ENCODE results near the gene ARID4B. TPM values are rescaled to one million over a fixed set of nuclear protein-coding genes. Genes with fewer than 3 reads are reported as not detected.

Gene ARID4B
- total RNA-seq, 1 experiment from 2014 or later: 48.7 TPM

- CTCF ChIA-PET: interaction anchor here (0.7 to 6.5 kb wide), 14 partner anchors 8 to 110 kb away, joined by 3 to 61 read pairs (median 3); partner anchors contain the start of gene TBCE
- intact Hi-C loops (cut with micrococcal nuclease): loop anchor here (1.0 to 5.0 kb wide), 4 partner anchors 86 to 227 kb away; partner anchors contain the start of gene RBM34
- Mint-ChIP-seq H3K4me1 (ENCODE audit: insufficient read depth, unreplicated experiment) (peaks cover 23% of the 10 kb centered on the region), H3K27me3 (ENCODE audit: insufficient read depth, unreplicated experiment) (no peaks in the 10 kb centered on the region), H3K36me3 (ENCODE audit: insufficient read depth, unreplicated experiment) (peaks cover 21% of the 10 kb centered on the region), H3K9me3 (ENCODE audit: unreplicated experiment) (no peaks in the 10 kb centered on the region), H3K27ac (ENCODE audit: low read depth, unreplicated experiment) (no peak overlapping the region), H3K4me3 (ENCODE audit: unreplicated experiment) (no peak overlapping the region)
- no TSS peak for BruUV-seq (replicated peaks)
- POLR2A ChIA-PET: interaction anchor here (0.6 to 9.2 kb wide), 40 partner anchors 12 to 972 kb away, joined by 3 to 193 read pairs (median 5); partner anchors contain the start of genes B3GALNT2, RBM34, TBCE and TOMM20
- TF ChIP-seq, protein P1, sequence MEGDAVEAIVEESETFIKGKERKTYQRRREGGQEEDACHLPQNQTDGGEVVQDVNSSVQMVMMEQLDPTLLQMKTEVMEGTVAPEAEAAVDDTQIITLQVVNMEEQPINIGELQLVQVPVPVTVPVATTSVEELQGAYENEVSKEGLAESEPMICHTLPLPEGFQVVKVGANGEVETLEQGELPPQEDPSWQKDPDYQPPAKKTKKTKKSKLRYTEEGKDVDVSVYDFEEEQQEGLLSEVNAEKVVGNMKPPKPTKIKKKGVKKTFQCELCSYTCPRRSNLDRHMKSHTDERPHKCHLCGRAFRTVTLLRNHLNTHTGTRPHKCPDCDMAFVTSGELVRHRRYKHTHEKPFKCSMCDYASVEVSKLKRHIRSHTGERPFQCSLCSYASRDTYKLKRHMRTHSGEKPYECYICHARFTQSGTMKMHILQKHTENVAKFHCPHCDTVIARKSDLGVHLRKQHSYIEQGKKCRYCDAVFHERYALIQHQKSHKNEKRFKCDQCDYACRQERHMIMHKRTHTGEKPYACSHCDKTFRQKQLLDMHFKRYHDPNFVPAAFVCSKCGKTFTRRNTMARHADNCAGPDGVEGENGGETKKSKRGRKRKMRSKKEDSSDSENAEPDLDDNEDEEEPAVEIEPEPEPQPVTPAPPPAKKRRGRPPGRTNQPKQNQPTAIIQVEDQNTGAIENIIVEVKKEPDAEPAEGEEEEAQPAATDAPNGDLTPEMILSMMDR (IDR thresholded peaks at IDR 0.05; ENCODE audit: unreplicated experiment): no peak
- peak; percentile 73 for DNase-seq (ENCODE audit: unreplicated experiment)
Observed at GRCh38 chr1:235329139-235329902, 1.3 kb upstream of the ARID4B start.

GRCh38 chr1:235328271-235329138, 526 bp upstream of the ARID4B start, which contains the start of gene GGPS1:
Gene GGPS1 (plus strand): TSS chr1:235328570. CDS start chr1:235335265, 6,695 bp downstream.
- TF ChIP-seq, protein P1 (IDR thresholded peaks at IDR 0.05; ENCODE audit: unreplicated experiment): peak; percentile 6
- no peak within 1 kb of the TSS for H3K27ac Mint-ChIP-seq (ENCODE audit: low read depth, unreplicated experiment)

DNA sequence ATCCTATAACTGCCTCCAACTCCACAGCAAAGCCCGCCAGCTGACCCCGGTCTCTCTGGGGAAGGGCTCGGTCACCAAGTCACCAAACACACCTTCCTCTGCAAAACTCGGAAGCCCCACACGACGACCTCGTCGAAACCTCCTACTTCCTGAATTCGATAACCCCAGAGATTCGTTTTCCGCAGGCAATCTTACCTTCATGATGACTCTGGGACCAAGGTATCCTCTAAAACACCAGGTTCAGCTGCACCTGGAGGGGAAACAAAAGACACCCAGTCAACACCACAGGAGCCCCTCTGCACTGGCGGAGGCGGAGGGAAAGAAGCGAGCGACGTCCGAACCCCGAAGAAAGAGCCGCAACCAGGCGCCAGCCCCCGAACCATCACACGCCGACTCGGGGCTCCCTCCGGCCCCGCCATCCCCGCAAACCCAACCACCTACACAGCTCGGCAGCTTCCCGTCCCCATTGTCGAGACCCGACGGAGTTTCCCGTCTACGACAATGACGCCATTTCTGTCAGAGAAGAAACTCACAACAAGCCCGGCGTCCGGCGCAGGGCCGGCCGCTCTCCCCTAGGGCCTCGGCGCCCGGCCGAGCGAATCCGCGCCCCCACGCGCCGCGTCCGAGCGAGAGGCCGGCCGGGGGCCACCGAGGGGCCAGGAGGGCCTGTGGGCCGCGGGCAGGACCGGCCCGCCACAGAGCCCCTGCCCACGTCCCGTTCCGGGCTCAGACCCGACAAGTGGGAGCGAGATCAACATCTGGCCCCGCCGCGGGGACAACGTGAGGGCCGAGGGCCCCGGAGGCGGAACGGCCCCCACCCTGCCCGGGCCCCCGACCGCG, 1.0 kb downstream of the ARID4B start:
- BruUV-seq (replicated peaks): no TSS peak
- Mint-ChIP-seq H3K36me3 (ENCODE audit: insufficient read depth, unreplicated experiment) (peaks cover 36% of the 10 kb centered on the region), H3K27me3 (ENCODE audit: insufficient read depth, unreplicated experiment) (no peaks in the 10 kb centered on the region), H3K9me3 (ENCODE audit: unreplicated experiment) (no peaks in the 10 kb centered on the region), H3K4me1 (ENCODE audit: insufficient read depth, unreplicated experiment) (peaks cover 25% of the 10 kb centered on the region), H3K27ac (ENCODE audit: low read depth, unreplicated experiment) (no peak overlapping the region), H3K4me3 (ENCODE audit: unreplicated experiment) (no peak overlapping the region)
- CTCF ChIA-PET: interaction anchor here (0.7 to 6.5 kb wide), 3 partner anchors 15 to 98 kb away, joined by 3 to 61 read pairs (median 3); no protein-coding TSS in a partner anchor
- TF ChIP-seq, protein P1 (IDR thresholded peaks at IDR 0.05; ENCODE audit: unreplicated experiment): no peak
- DNase-seq (ENCODE audit: unreplicated experiment): peak; percentile 51
- intact Hi-C loops (cut with micrococcal nuclease): loop anchor here (5.0 kb wide), 1 partner anchor 225 kb away; no protein-coding TSS in a partner anchor
- POLR2A ChIA-PET: interaction anchor here (0.7 to 9.2 kb wide), 18 partner anchors 12 to 953 kb away, joined by 3 to 193 read pairs (median 4); partner anchors contain the start of genes COA6, RBM34 and TBCE

More at GRCh38 chr1:235328271-235329138, 526 bp upstream of the ARID4B start, which contains the start of gene GGPS1:
- Mint-ChIP-seq H3K36me3 (ENCODE audit: insufficient read depth, unreplicated experiment) (peaks cover 21% of the 10 kb centered on the region), H3K4me3 (ENCODE audit: unreplicated experiment) (no peak within 1 kb of the TSS), H3K9me3 (ENCODE audit: unreplicated experiment) (no peaks in the 10 kb centered on the region), H3K4me1 (ENCODE audit: insufficient read depth, unreplicated experiment) (peaks cover 23% of the 10 kb centered on the region), H3K27me3 (ENCODE audit: insufficient read depth, unreplicated experiment) (no peaks in the 10 kb centered on the region)
- DNase-seq (ENCODE audit: unreplicated experiment): peak; percentile 100
- intact Hi-C loops (cut with micrococcal nuclease): loop anchor here (1.0 to 5.0 kb wide), 6 partner anchors 39 to 226 kb away; partner anchors contain the start of genes RBM34 and TBCE
- CTCF ChIA-PET: interaction anchor here (0.6 to 6.5 kb wide), 8 partner anchors 14 to 199 kb away, joined by 3 to 61 read pairs (median 4); no protein-coding TSS in a partner anchor
- POLR2A ChIA-PET: interaction anchor here (0.6 to 9.2 kb wide), 42 partner anchors 13 to 724 kb away, joined by 3 to 193 read pairs (median 5); partner anchors contain the start of genes B3GALNT2, RBM34, TBCE and TOMM20
- TSS peak; percentile 65 for BruUV-seq (replicated peaks)

All from MCF 10A (cell line).